GM12872 (cell line): ENCODE data around the gene FNTB.

ENCODE experiments used
- CTCF ChIP-seq: IDR thresholded peaks from 3 replicates; pipeline ENCODE4 v1.5.1; 2011; ENCODE audit warnings: low read depth, mild to moderate bottlenecking, low read length, moderate library complexity; ENCODE audit not compliant: insufficient read depth

Gene FNTB

GRCh38 chr14:65006261-65006721, 19.6 kb downstream of the FNTB start:
- TF ChIP-seq CTCF, result no peak

GRCh38 chr14:65007202-65007601, 20.5 kb downstream of the FNTB start:
- TF ChIP-seq CTCF, result no peak

GRCh38 chr14:65010211-65010931, 23.7 kb downstream of the FNTB start:
- no peak for TF ChIP-seq CTCF

GRCh38 chr14:65011538-65011937, 24.8 kb downstream of the FNTB start:
- no peak for TF ChIP-seq CTCF

GRCh38 chr14:65012353-65012752, 25.7 kb downstream of the FNTB start:
- no peak for TF ChIP-seq CTCF

GRCh38 chr14:65015391-65015790, 28.7 kb downstream of the FNTB start:
- TF ChIP-seq CTCF, result no peak

GRCh38 chr14:65016471-65016870, 29.8 kb downstream of the FNTB start:
- TF ChIP-seq CTCF, result no peak
